ENCODE results near the gene FOXP3. TPM values are rescaled to one million over a fixed set of nuclear protein-coding genes. Genes with fewer than 3 reads are reported as not detected.

The FOXP3 gene
- total RNA-seq, 1 experiment from 2014 or later = 0.68 TPM

- Mint-ChIP-seq H3K4me1 (no peaks in the 10 kb centered on the region), H3K9me3 (peaks cover 84% of the 10 kb centered on the region in 2 experiments), H3K36me3 (ENCODE audit: insufficient read depth in 1 of 3, low read depth in 3 of 3) (peaks cover 0 to 17% (median 6%) of the 10 kb centered on the region in 3 experiments; a peak in 6 of 7 replicates), H3K27ac (no peak overlapping the region), H3K4me3 (no peak overlapping the region), H3K27me3 (ENCODE audit: low read depth) (peaks cover 31% of the 10 kb centered on the region)
- H3K27ac ChIP-seq (ENCODE audit: insufficient read length, low read depth, low read length) = no peak overlapping the region
- no peaks in the 10 kb centered on the region for H3K23me2 ChIP-seq (ENCODE audit: insufficient read length, low read depth, low read length, poor library complexity, severe bottlenecking)
- no peaks in the 10 kb centered on the region for H3K4me1 ChIP-seq (ENCODE audit: insufficient read depth, low read length)
- H3K4ac ChIP-seq (ENCODE audit: low read depth, low read length) = no peak overlapping the region
- H2BK15ac ChIP-seq (ENCODE audit: low read depth, low read length) = no peak overlapping the region
- no peak overlapping the region for H4K8ac ChIP-seq (replicated peaks; ENCODE audit: insufficient read length, low read depth, low read length)
- H3K79me2 ChIP-seq (ENCODE audit: insufficient read depth, low read length) = no peaks in the 10 kb centered on the region
- no peak overlapping the region for H3K9ac ChIP-seq (ENCODE audit: extremely low read depth, insufficient read length, low read length)
- no peak overlapping the region for H3T11ph ChIP-seq (ENCODE audit: low read length)
- no peak for DNase-seq
- H3K27me3 ChIP-seq (ENCODE audit: insufficient read depth, low read length) = no peaks in the 10 kb centered on the region
- H4K20me1 ChIP-seq (ENCODE audit: control insufficient read depth, insufficient read depth, insufficient read length) = no peaks in the 10 kb centered on the region
- no peak overlapping the region for H2BK12ac ChIP-seq (ENCODE audit: insufficient read length, low read depth, low read length)
- TF ChIP-seq, protein P1, sequence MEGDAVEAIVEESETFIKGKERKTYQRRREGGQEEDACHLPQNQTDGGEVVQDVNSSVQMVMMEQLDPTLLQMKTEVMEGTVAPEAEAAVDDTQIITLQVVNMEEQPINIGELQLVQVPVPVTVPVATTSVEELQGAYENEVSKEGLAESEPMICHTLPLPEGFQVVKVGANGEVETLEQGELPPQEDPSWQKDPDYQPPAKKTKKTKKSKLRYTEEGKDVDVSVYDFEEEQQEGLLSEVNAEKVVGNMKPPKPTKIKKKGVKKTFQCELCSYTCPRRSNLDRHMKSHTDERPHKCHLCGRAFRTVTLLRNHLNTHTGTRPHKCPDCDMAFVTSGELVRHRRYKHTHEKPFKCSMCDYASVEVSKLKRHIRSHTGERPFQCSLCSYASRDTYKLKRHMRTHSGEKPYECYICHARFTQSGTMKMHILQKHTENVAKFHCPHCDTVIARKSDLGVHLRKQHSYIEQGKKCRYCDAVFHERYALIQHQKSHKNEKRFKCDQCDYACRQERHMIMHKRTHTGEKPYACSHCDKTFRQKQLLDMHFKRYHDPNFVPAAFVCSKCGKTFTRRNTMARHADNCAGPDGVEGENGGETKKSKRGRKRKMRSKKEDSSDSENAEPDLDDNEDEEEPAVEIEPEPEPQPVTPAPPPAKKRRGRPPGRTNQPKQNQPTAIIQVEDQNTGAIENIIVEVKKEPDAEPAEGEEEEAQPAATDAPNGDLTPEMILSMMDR (conservative IDR thresholded peaks at IDR 0.05) = no peak
- no peak overlapping the region for H4K5ac ChIP-seq (ENCODE audit: insufficient read length, low read depth, low read length)
- no peak overlapping the region for H3K4me2 ChIP-seq (ENCODE audit: insufficient read depth, insufficient read length, low read length)
- H2BK20ac ChIP-seq (ENCODE audit: low read depth, low read length, poor library complexity, severe bottlenecking) = no peak overlapping the region
- H3K9me3 ChIP-seq (ENCODE audit: control insufficient read depth, low read depth, low read length) = peaks cover 39% of the 10 kb centered on the region
- no peak overlapping the region for H3K56ac ChIP-seq (ENCODE audit: insufficient read length, low read depth, low read length)
- no peak overlapping the region for H2BK5ac ChIP-seq (ENCODE audit: insufficient read length, low read length)
- no peaks in the 10 kb centered on the region for H3K79me1 ChIP-seq (ENCODE audit: insufficient read depth, low read depth, low read length, poor library complexity, severe bottlenecking)
- H3K18ac ChIP-seq (ENCODE audit: insufficient read length, low read depth, low read length) = no peak overlapping the region
- H3K23ac ChIP-seq (ENCODE audit: insufficient read length, low read depth, low read length) = no peak overlapping the region
- no peak overlapping the region for H3K14ac ChIP-seq (ENCODE audit: insufficient read depth, low read length)
- H2BK120ac ChIP-seq (ENCODE audit: low read depth, low read length, poor library complexity, severe bottlenecking) = no peak overlapping the region
- H2AFZ ChIP-seq (ENCODE audit: low read length) = no peak overlapping the region
- no peak overlapping the region for H4K91ac ChIP-seq (ENCODE audit: insufficient read length, low read depth, low read length)
- H2AK5ac ChIP-seq (ENCODE audit: insufficient read length, low read length) = no peak overlapping the region
These were observed 44.4 kb downstream of the FOXP3 start for GRCh38 chrX:49220100-49220499.
